GM12801 (cell line): ENCODE measurements around the gene ZNF212.

Experiments used
- TF ChIP-seq, protein P1 (sequence below): IDR thresholded peaks from one replicate; pipeline ENCODE4 v1.5.1; 2011; ENCODE audit warnings: control low read depth; ENCODE audit not compliant: insufficient read length; ENCODE audit errors: extremely low read depth

Gene ZNF212

DNA sequence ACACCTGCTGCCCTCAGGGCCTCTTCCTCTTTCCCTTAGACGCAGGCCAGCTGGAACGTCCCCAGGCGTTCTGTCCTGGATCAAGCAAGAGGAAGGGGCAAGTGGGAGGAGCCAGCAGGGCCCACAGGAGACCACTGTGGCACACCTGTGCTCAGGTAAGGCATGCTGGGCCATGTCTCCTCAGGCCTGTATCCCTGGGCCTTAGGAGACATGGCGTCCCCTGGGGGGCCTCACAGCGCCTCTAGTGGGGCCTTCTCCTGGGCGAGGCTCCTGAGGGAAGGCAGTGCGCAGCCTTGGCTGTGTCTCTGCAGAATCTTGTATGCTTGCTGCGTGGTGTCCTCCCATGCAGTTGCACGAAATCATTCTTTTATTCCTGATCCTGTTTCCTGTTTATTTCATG, 53.9 kb downstream of the ZNF212 start:
- TF ChIP-seq, protein P1, sequence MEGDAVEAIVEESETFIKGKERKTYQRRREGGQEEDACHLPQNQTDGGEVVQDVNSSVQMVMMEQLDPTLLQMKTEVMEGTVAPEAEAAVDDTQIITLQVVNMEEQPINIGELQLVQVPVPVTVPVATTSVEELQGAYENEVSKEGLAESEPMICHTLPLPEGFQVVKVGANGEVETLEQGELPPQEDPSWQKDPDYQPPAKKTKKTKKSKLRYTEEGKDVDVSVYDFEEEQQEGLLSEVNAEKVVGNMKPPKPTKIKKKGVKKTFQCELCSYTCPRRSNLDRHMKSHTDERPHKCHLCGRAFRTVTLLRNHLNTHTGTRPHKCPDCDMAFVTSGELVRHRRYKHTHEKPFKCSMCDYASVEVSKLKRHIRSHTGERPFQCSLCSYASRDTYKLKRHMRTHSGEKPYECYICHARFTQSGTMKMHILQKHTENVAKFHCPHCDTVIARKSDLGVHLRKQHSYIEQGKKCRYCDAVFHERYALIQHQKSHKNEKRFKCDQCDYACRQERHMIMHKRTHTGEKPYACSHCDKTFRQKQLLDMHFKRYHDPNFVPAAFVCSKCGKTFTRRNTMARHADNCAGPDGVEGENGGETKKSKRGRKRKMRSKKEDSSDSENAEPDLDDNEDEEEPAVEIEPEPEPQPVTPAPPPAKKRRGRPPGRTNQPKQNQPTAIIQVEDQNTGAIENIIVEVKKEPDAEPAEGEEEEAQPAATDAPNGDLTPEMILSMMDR: no peak

DNA sequence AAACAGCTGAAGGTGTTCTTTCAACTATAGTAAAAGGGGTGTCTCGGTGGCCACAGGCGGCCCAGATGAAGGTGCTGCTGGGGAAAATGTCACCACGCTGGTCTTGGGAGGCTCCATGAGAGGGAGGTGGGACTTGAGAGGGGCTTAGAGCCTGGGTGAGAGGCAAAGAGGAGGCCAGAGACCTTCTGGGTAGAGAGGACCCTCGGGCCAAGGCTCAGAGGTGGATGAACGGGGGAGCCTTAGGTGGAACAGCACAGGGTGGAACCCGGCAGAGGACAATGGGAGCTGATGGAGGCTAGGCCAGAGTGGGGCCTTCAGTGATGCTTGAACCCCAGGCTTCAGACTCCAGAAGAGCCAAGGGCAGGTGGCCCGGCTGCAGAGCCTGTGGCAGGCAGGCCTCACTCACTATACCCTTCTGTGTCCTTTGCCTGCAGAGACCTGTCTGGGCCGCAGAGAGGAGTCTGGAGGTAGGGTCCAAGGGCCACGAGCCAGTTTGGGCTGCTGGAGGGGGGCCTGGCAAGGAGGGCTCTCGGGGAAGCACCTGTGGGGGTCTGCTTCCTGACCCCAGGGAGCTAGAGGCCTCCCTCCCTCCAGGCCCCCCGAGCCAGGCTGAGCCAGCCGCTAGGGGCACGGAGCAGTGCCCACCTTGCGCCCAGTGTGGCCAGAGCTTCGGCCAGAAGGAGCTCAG, 54.6 kb downstream of the ZNF212 start:
- TF ChIP-seq, protein P1: no peak

- TF ChIP-seq, protein P1: no peak
Measured at GRCh38 chr7:149294634-149295480, 55.4 kb downstream of the ZNF212 start.

DNA sequence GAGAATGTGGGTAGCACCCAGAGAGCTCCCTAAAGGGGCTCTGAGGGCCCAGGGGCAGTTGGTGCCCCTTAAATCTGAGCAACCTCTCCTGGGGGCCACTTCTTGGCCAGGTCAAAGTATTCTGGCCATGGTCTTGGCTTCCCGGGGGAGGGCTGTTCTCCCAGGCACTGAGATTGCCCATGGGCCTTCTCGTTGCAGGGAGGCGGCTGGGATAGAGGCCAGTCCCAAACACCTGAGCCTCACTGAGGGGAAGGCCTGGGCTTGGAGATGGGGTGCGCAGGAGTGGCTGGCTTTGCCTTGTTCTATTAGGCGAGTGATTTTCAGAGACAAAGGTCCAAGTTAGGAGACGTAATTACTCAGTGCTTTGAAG, 56.0 kb downstream of the ZNF212 start:
- TF ChIP-seq, protein P1: no peak

DNA sequence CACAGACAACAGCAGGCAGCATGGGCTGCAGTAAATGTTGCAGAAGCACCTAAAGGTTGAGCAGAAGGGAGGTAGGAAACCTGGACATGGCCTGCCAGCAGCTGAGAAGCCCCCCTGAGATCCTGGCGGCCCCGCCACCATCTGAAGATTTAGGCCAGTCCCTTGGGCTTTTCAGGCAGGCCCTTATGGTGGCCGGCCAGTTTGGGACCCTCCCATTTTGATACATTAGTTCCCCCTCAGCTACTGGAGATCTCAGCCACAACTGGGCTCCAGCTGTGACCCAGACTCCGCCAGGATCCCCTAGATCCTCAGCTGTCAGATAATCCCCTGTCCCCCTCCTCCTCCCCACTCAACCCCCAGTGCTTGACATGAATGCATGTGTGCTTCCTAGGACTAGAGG, 56.9 kb downstream of the ZNF212 start:
- TF ChIP-seq, protein P1: no peak

GRCh38 chr7:149297034-149297755, 57.7 kb downstream of the ZNF212 start:
- TF ChIP-seq, protein P1: no peak

- TF ChIP-seq, protein P1: no peak
Measured at GRCh38 chr7:149300620-149301285, 61.3 kb downstream of the ZNF212 start.
